ENCODE measurements around the gene RGS11. TPM values are rescaled to one million over a fixed set of nuclear protein-coding genes. Genes with fewer than 3 reads are reported as not detected.

Gene RGS11
- total RNA-seq, 1 experiment from 2014 or later, result 10.2 TPM

GRCh38 chr16:266258-267164, 9.2 kb downstream of the RGS11 start:
- intact Hi-C loops (cut with micrococcal nuclease; ENCODE audit: unreplicated experiment) (no loop called here), in situ Hi-C loops (cut with HindIII; ENCODE audit: low pct_unique_long_range_greater_than_20kb, low sequenced_read_pairs) (no loop called here)
- ChIA-PET CTCF (no interaction called here), POLR2A (no interaction called here)
- H3K4me3 ChIP-seq (ENCODE audit: low read depth in 2 of 2, low read length in 2 of 2), result no peak overlapping the region
- no peaks in the 10 kb centered on the region for H3K9me3 ChIP-seq (ENCODE audit: control insufficient read depth, insufficient read depth, low read depth, low read length)
- no peak for ATAC-seq
- BruUV-seq (replicated peaks), result no TSS peak
- TF ChIP-seq, protein P1, sequence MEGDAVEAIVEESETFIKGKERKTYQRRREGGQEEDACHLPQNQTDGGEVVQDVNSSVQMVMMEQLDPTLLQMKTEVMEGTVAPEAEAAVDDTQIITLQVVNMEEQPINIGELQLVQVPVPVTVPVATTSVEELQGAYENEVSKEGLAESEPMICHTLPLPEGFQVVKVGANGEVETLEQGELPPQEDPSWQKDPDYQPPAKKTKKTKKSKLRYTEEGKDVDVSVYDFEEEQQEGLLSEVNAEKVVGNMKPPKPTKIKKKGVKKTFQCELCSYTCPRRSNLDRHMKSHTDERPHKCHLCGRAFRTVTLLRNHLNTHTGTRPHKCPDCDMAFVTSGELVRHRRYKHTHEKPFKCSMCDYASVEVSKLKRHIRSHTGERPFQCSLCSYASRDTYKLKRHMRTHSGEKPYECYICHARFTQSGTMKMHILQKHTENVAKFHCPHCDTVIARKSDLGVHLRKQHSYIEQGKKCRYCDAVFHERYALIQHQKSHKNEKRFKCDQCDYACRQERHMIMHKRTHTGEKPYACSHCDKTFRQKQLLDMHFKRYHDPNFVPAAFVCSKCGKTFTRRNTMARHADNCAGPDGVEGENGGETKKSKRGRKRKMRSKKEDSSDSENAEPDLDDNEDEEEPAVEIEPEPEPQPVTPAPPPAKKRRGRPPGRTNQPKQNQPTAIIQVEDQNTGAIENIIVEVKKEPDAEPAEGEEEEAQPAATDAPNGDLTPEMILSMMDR (IDR thresholded peaks at IDR 0.05), result no peak
- TF ChIP-seq SIN3A (IDR thresholded peaks at IDR 0.05; ENCODE audit: borderline replicate concordance, insufficient read depth, low read depth, low read length) (no peak), POLR2AphosphoS5 (IDR thresholded peaks at IDR 0.05; ENCODE audit: low read depth, low read length) (peak; percentile 12; the same call in 1 of the 2 replicates), REST (IDR thresholded peaks at IDR 0.05; ENCODE audit: insufficient read depth in 1 of 2, low read depth in 2 of 2, low read length in 1 of 2) (no peak), TCF7L2 (IDR thresholded peaks at IDR 0.05; ENCODE audit: low read depth, low read length) (no peak)
- H3K4me1 ChIP-seq (ENCODE audit: control insufficient read depth, insufficient read depth, low read length), result no peaks in the 10 kb centered on the region; the same call in 1 of the 2 replicates
- no peaks in the 10 kb centered on the region for H3K36me3 ChIP-seq (ENCODE audit: control insufficient read depth, insufficient read depth, low read length)
- DNase-seq (ENCODE audit: low read depth, low spot score), result no peak
- no peaks in the 10 kb centered on the region for H3K27me3 ChIP-seq (ENCODE audit: control insufficient read depth, insufficient read depth, low read length)
- H3K27ac ChIP-seq (ENCODE audit: low read length), result no peak overlapping the region

DNA sequence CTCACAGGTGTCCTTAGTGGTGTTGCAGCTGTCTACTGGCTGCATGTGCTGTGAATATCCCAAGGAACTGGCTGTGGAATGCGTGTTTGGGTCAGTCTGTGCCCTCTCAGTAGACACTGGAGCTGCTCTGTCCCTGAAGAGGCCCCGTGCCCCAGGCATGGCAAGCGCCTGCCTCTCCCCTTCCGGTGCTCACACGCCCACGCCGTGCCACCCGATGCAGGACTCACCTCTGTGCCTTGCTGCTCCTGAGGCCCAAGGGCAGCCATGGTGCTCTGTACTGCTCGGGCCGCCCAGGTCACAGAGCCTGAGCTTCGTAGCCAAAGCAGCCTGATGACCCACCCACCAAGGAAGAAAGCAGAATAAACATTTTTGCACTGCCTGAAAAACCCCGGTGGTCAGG, 10.0 kb downstream of the RGS11 start:
- POLR2A ChIA-PET, result interaction anchor here (0.6 kb wide), 1 partner anchor 14 kb away, joined by 4 read pairs; no protein-coding TSS in a partner anchor
- CTCF ChIA-PET, result no interaction called here
- intact Hi-C loops (cut with micrococcal nuclease; ENCODE audit: unreplicated experiment), result no loop called here
- Histone ChIP-seq H3K4me3 (ENCODE audit: low read depth in 2 of 2, low read length in 2 of 2) (no peak overlapping the region), H3K4me1 (ENCODE audit: control insufficient read depth, insufficient read depth, low read length) (no peaks in the 10 kb centered on the region; the same call in 1 of the 2 replicates), H3K9me3 (ENCODE audit: control insufficient read depth, insufficient read depth, low read depth, low read length) (no peaks in the 10 kb centered on the region), H3K27ac (ENCODE audit: low read length) (no peak overlapping the region), H3K36me3 (ENCODE audit: control insufficient read depth, insufficient read depth, low read length) (no peaks in the 10 kb centered on the region), H3K27me3 (ENCODE audit: control insufficient read depth, insufficient read depth, low read length) (no peaks in the 10 kb centered on the region)
- in situ Hi-C loops (cut with HindIII; ENCODE audit: low pct_unique_long_range_greater_than_20kb, low sequenced_read_pairs), result no loop called here
- no TSS peak for BruUV-seq (replicated peaks)
- ATAC-seq (peak; percentile 5; the same call in 1 of the 2 replicates), DNase-seq (ENCODE audit: low read depth, low spot score) (no peak)
- TF ChIP-seq REST (IDR thresholded peaks at IDR 0.05; ENCODE audit: insufficient read depth in 1 of 2, low read depth in 2 of 2, low read length in 1 of 2) (no peak), SIN3A (IDR thresholded peaks at IDR 0.05; ENCODE audit: borderline replicate concordance, insufficient read depth, low read depth, low read length) (no peak), POLR2AphosphoS5 (IDR thresholded peaks at IDR 0.05; ENCODE audit: low read depth, low read length) (no peak), TCF7L2 (IDR thresholded peaks at IDR 0.05; ENCODE audit: low read depth, low read length) (no peak)
- TF ChIP-seq, protein P1 (IDR thresholded peaks at IDR 0.05), result no peak

All from Panc1 (cell line).